ENCODE data around the gene CFAP73.

Gene CFAP73

DNA sequence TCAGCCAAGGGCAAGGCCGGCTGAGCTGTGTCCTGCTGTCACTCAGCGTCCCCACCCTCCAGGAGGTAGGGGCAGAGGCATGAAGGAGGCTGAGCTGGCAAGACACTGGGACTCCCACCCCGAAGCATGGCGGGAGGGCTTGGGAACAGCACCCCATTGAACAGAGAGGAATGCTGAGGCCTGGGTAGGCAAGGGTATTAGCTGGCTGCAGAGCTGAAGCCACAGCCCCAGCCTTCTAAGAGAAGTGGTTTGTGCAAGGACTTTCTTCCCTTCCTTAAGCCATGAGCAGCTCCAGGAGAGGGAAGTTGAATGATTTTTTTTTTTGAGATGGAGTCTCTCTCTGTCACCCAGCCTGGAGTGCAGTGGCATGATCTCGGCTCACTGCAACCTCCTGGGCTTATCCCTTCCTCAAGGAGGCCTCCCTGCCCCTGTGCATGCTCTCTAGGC lies 6.6 kb upstream of the CFAP73 start:
- DNase-seq = no peak

DNA sequence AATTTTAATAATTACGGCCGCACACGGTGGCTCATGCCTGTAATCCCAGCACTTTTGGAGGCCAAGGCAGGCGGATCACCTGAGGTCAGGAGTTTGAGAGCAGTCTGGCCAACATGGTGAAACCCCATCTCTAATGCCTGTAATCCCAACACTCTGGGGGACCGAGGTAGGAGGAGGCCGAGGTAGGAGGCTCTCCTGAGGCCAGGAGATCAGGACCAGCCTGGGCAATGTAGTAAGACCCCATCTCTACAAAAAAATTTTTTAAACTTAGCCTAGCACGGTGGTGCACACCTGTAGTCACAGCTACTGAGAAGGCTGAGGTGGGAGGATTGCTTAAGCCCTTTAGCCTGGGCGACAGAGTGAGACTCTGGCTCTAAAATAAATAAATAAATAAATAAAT lies 5.6 kb upstream of the CFAP73 start:
- no peak for DNase-seq

DNA sequence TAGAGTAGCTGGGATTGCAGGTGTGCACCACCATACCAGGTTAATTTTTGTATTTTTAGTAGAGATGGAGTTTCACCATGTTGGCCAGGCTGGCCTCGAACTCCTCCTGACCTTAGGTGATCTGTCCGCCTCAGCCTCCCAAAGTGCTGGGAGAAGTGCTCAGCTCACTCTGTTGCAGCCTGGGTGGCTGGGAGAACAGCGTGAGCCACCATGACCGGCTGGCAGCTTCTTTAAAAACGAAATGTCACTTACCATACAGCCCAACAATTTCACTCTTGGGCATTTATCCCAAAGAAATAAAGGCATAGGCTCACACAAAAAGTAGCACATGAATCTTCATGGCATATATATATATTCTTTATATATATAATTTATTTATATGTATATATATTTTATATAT lies 4.7 kb upstream of the CFAP73 start:
- DNase-seq = no peak

DNA sequence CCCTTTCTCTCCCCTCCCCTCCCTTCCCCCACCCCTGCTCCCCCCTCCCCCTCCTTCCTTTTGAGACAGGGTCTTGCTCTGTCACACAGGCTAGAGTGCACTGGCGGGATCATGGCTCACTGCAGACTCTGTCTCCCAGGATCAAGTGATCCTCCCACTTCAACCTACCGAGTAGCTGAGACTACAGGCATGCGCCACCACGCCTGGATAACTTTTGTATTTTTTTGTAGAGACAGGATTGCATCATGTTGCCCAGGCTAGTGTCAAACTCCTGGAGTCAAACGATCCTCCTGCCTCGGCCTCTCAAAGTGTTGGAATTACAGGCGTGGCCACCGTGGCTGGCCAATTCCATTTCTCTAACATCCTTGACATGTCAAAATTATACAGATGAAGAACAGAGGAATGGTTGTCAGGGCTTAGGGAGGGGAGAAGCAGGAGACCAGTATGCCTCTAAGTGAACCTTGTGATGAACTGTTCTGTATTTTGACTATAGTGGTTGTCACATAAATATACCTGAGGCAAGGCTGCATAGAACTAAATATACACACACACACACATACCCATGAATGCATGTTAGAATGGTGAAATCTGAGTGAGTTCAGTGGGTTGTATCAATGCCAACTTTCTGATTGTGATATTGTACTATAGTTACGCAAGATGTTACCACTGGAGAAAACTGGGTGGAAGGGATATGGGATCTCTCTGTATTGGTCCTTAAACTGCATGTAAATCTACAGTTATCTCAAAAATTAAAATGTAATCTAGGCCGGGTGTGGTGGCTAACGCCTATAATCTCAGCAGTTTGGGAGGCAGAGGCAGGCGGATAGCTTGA lies 3.6 kb upstream of the CFAP73 start:
- DNase-seq = no peak

DNA sequence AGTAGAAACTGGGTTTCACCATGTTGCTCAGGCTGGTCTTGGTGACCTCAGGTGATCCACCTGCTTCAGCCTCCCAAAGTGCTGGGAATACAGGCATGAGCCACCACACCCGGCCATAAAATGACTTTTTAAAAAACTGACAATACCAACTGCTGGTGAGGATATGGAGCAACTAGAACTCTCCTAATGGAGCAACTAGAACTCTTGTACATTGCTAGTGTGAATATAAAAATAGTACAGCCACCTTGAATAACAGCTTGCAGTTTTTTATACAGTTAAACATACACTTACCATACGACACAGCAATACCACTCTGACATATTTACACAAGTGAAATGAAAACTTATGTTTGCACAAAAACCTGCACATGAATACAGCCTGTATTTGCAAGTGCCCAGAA lies 2.5 kb upstream of the CFAP73 start:
- no peak for DNase-seq

DNA sequence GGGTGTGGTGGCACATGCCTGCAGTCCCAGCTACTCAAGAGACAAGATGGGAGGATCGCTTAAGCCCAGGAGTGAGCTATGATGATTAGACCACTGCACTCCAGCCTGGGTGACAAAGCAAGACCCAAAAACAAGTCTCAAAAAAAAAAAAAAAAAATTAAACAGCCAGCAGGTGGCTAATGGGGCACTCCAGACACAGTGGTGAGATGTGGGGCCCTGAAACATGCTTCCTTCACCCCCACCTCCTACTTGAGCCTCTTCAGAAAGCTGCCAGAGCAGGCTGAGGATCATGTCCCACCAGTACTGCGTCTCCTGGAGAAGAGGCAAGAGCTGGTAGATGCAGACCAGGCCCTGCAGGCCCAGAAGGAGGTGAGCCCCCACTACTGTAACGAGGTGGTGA lies 2.1 kb downstream of the CFAP73 start:
- no peak for DNase-seq

DNA sequence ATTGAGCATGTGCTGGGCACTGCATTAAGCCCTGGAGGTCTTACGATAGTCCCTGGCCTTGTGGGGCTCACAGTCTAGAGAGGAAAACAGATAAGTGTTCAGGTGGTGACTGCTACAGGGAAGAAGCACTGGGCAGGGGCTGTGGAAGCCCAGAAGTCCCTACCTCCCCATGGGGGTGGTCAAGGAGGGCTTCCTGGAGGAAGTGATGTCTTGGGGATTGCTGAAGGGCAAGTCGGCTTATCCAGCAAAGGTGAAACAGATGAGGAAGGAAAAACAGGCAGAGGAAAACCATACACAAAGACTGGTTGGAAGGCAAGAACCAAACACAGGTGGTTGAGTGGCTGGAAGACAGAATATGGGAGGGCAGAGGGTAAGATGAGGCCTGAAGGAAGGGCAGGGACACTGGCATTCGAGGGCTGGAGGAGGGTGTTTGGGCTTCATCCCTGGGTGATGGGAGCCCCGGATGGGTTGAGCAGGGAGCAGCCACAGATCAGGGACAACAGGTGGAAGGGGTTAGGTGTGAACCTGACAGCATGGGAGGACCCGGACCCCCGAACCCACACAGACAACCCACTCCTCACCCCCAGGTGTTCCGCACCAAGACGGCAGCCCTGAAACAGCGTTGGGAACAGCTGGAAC lies 2.8 kb downstream of the CFAP73 start:
- no peak for DNase-seq

DNA sequence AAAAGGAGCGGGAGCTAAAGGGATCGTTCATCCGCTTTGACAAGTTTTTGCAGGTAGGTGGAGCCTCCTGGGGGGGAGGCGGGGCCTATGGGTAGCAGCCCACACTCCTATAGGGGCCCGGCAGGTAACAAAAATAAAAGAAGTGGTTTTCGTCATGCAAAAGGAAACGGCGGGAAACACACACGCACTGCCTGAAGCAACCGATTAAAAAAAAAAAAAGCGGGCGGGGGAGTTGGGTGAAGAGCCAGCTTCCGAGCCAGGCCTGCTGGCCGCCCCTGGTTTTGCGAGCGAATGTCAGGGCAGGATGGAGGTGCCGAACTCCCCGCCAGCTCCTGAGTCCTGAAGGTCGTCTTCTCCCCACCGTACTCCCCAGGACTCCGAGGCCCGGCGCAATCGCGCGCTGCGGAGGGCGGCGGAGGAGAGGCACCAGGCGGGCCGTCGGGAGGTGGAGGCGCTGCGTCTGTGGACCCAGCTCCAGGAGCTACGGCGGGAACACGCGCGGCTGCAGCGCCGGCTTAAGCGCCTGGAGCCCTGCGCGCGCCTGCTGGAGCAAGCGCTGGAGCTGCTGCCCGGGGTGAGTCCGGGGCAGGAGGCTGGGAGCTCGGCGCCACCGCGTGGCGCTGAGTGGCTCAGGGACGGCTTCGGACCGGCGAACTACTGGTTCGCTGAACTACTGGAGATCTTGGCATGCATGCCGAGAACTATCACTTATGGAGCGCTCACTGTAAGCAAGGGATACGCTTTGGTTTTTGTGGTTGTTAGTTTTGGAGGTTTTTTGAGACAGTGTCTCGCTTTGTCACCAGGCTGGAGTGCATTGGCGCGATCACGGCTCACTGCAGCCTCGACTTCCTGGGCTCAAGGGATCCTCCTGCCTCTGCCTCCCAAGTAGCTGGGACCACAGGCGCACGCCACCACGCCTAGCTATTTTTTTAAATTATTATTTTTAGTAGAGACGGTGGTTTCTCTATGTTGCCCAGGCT lies 3.6 kb downstream of the CFAP73 start:
- peak; percentile 66 for DNase-seq

DNA sequence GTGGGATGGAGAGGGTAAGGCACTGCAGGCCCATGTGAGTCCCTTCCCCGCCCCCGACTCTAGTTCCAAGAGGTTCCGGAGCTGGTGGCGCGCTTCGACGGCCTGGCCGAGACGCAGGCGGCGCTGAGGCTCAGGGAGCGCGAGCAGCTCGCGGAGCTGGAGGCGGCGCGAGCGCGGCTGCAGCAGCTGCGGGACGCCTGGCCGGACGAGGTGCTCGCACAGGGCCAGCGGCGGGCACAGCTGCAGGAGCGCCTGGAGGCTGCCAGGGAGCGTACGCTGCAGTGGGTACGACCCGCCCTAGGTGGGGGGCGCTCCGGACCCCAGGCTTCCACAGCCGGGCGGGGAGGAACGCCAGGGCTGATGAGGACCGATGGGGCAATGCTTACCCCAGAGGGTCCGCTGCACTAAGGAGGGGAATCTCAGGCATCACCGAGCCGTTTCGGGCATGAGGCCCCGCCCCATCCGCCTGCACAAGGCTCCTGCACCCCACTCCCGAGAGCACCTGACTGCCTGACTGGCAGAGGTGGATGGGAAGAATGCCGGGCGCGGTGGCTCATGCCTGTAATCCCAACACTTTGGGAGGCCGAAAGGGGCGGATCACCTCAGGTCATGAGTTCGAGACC lies 4.9 kb downstream of the CFAP73 start:
- DNase-seq = peak; percentile 23

DNA sequence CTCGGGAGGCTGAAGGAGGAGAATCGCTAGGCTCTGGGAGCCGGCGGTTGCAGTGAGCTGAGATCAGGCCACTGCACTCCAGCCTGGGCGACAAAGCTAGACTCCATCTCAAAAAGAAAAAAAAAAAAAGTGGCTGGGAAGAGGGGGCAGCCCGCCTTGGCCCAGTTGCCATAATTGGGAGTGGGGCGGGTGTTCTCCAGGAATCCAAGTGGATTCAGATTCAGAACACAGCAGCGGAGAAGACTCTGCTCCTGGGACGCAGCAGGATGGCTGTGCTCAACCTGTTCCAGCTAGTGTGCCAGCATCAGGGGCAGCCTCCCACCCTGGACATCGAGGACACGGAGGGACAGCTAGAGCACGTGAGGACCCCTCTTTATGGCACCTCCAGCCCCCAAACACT lies 5.5 kb downstream of the CFAP73 start:
- no peak for DNase-seq

DNA sequence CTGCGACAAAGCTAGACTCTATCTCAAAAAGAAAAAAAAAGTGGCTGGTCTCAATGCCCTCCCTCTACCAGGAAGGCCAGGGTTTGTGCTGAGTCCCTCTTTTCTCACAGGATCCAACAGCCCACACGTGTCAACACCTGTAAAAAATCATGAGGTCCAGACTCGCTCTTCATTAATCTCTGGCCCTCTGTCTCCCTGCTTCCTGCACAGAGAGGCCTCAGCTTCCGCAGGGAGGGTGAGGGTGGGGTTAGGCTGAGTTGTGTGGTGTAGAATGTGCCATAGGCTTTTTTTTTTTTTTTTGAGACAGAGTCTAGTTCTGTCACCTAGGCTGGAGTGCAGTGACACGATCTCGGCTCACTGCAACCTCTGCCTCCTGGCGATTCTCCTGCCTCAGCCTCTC lies 6.1 kb downstream of the CFAP73 start:
- DNase-seq = no peak

DNA sequence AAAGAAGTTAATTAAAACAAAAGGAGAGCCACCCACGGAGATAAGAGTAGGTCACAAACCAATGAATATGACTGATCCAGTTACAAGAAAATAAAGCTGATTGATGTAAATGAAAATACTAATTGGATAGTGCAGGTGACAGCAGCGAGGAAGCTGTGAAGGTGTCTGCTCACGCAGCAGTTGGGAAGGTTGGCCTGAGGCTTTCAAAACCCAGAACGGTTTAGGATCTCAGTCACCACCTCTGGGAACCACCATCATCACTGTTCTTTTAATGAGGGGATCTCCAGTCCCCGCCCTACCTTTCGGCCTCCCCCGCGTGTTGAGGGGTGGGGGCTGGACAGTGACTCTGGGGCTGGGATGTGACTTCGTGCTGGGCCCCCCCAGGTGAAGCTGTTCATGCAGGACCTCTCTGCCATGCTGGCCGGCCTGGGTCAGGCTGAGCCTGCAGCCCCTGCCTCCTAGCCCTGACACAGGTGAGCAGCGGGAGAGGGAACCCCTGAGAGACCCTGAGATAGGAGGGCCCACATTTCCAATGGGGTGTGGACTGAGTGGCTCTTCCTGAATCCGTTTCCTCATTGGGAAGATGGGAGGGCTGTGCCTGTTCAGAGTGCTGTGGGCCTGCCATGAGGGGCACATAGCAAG lies 7.8 kb downstream of the CFAP73 start:
- no peak for DNase-seq

DNA sequence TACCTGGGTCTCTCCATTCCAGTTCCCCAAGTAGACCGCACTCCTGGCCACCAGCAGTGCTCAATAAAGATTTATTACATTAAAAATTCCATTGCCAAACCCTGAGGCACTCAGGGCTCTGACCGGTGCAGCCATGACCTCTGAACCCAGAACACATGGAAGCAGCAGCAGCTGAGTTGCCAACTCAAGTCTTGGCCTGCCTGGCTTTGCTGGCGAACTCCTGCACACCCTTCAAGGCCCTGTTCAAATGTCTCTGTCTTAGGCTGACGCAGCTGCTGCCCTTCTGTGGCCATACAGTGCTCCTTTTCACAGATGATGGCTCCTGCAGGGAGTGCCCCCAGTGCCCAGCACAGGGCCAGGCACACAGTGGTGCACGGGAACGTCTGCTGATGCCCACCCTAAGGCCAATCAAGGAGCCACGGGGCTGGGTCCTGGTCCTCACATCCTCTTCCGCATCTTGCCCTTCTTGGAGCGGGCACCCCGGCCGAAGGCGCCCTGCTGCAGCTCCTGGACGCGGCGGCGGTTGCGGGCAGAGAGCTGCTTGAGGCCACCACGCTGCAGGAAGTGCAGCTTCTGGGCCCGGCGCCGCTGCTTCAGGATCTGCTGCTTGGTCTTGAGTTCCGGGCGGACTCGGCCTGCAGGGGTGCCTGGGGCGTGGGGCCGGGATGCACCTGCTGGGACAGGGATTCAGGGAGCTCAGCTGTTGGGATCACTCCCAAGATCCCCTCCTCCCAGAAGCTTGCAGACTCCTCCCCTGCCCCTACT lies 9.1 kb downstream of the CFAP73 start:
- DNase-seq = no peak

DNA sequence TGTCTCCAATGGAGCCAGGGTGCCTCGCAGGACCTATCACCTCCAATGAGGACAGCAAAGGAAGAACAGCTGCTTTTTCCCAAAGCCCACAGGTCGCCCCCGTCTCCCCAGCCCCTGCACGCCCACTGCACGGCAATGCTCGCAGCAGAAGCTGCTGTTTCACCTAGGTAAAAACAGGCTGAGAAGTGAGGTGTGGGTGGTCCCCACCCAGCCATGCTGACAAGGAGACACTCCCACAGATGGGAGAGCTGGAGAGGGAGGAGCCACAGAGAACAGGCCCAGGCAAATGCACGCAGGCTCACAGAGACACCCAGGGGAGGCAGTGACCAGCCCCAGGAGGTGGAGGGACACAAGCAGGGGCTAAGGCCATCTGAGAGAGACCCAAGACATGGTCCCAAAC lies 10.4 kb downstream of the CFAP73 start:
- no peak for DNase-seq

DNA sequence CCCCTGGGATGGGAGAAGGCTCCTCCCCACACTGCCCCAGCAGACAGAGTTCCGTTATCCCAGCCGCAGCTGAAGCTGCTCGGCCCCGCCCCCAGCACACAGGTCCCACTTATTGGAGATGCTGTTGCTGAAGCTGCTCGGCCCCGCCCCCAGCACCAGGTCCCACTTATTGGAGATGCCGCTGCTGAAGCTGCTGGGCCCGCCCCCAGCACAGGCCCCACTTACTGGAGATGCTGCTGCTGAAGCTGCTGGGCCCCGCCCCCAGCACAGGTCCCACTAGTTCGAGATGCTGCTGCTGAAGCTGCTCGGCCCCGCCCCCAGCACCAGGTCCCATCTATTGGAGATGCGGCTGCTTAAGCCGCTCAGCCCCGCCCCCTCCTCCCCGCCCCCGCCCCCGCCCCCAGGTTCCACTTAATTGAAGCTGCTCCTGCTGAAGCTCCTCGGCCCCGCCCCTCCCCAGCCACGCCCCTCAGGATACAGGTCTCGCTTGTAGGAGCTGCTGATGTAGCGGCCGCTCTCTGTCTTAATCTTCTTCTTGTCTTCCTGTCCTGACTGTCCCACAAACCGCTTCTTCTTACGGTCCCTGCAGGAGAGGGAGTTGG lies 12.0 kb downstream of the CFAP73 start:
- DNase-seq = peak; percentile 43

DNA sequence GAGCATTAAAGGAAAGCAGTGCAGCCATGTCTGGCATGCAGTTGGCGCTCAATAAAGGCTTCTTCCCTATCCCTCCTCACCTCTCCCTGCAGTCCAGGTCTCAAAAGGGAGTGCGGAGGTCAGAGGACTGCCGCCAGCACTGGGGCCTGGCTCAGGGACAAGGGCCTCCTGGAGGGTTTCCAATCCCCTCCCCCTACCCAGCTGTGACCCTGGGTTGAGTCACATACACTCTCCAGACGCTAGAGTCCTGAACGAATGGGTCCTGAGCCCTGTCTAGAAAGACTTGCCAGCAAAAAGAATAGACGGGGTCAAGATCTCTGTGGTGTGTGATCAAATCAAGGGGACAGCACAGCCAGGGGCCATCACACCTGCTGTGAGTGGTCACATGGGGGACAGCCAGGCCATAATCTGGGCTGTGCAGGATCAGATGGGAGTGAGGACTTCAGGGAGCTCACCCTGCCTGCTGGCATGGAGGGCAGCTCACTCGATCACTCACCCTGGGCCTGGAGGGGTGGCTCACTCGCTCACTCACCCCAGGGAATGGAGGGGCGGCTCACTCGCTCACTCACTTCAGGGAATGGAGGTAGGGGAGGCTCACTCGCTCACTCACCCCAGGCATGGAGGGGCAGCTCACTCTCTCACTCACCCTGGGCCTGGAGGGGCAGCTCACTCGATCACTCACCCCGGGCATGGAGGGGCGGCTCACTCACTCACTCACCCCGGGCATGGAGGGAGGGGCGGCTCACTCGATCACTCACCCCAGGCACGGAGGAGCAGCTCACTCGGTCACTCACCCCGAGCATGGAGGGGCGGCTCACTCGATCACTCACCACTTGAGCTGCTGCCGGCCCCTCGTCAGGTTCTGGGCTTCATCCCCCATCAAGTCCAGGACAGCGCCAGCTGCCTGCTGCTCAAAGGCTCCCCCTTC lies 12.8 kb downstream of the CFAP73 start:
- no peak for DNase-seq

DNA sequence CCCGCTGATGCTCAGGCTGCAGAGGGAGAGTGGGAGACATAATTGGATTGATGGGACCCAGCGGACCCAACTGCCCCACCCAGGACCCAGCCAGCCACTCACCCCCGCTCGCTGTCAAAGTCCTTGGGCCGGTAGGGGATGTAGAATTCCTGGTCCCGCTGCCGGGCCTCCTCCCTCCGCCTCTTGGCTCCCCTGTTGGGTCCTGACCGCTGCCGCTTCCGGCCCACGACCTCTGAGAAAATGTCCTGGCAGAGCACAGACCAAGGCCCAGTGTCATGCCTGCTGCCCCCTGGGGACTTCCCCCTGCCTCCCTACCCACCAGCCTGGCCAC lies 13.5 kb downstream of the CFAP73 start:
- no peak for DNase-seq

DNA sequence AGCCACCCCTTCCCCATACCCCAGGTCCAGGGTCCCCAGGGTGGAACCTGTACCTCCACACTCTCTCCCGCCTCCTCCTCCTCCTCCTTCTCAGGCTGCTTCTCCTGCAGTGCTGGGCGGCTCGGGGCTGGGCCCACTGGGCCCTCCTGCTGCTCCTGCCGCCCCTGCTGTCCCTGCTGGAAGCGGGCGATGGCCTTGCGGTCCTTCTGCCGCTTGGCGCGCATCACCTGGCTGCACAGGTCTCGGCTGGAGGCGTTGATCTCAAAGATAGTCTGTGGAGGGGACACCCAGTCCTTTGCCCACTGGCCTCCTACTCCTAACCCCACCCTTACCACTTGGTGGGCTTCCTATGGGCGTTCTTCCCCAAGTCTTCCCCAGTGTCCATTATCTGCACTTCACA lies 14.5 kb downstream of the CFAP73 start:
- DNase-seq = no peak

DNA sequence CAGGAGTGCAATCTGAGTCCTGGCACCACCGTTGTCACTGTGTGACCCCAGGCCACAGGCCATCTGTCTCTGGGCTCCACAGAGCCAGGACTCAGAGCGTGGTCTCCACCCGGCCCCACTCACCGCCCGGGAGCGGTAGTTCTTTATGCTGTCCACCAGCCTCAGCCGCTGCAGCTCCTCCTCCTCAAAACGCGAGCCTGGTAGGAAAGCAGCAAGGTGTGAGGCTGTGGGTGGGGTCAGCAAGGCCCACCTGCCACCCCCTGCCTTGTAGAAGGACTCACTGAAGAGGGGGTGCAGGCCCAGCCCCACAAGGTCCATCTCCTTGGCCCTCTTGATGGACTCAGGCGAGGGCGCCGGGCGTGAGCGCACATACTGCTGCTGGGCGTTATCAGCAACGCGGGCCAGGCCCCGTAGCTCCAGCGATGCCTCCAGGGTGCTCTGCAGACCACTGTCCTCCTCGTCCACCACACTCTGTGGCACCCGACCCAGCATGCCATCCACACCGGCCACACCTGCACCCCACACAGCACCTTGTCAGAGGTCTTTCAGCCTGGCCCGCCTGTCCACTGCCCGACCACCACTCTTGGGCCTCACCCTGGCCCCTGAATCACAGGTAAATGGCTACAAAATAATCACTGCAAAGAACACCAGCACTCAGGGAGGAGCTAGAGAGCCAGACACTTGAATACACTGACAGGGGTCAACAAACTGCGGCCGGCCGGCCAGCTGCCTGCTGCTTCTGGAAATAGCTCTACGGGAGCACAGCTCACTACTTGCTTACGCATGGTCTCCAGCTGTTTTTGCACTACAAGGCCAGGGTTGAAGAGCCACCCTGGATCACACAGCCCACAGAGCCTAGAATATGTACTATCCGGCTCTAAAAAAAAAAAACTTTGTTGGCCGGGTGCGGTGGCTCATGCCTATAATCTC lies 16.3 kb downstream of the CFAP73 start:
- no peak for DNase-seq

All from activated CD4-positive, alpha-beta T cell treated with anti-CD3 and anti-CD28 coated beads, Interleukin-2, Interleukin-6, amounts not matched to agents 100 ng/mL and 50 ng/mL, durations not matched to agents 16 hours and 8 hours (primary cell).